NB4 (cell line): ENCODE measurements around the gene ADGRB3.

ENCODE experiments used
- CTCF ChIP-seq: IDR thresholded peaks from one replicate; pipeline ENCODE4 v1.5.1; 2012; ENCODE audit warnings: low read depth, low read length
- MAX ChIP-seq: IDR thresholded peaks from 2 replicates; pipeline ENCODE4 v1.6.1; 2011; ENCODE audit warnings: low read depth, low read length
- MYC ChIP-seq: IDR thresholded peaks from 2 replicates; pipeline ENCODE4 v1.6.1; 2011; ENCODE audit warnings: low read depth, low read length
- POLR2A ChIP-seq: IDR thresholded peaks from 2 replicates; pipeline ENCODE4 v1.6.1; 2011; ENCODE audit warnings: mild to moderate bottlenecking; ENCODE audit not compliant: insufficient read length; ENCODE audit errors: extremely low read depth

- TF ChIP-seq POLR2A (no peak), CTCF (no peak), MYC (no peak), MAX (no peak)
These were observed 112.2 kb downstream of the ADGRB3 start for GRCh38 chr6:68747110-68747790.
